Transverse colon (tissue), 4 donors: ENCODE results near the gene MMP26.

ENCODE experiments used
- EP300 ChIP-seq: sonication (generic); formaldehyde crosslinking; IDR thresholded peaks from one replicate; pipeline ENCODE4 v1.6.1; 2017; ENCODE audit warnings: antibody characterized with exemption, low read depth
- POLR2A ChIP-seq: fragments of 450-650 bp; IDR thresholded peaks from one replicate; pipeline ENCODE4 v1.6.1; 2016; ENCODE audit warnings: antibody characterized with exemption, mild to moderate bottlenecking, moderate library complexity
- POLR2AphosphoS5 ChIP-seq, 3 donors: sonication (generic); formaldehyde crosslinking; IDR thresholded peaks; one replicate each; pipeline ENCODE4 v1.6.1; 2016; ENCODE audit warnings: antibody characterized with exemption in 3 of 3
- TF ChIP-seq, protein P1 (sequence below), 5 experiments: fragments of 200-600 bp in 3 of 5; fragments of 450-650 bp in 2 of 5; sonication (generic) in 3 of 5; IDR thresholded peaks; 1 replicate in 2 of 5; 2 replicates in 3 of 5; pipeline ENCODE4 v1.5.1; 2016 to 2017; ENCODE audit warnings: antibody characterized with exemption in 5 of 5, inconsistent platforms in 3 of 5, mild to moderate bottlenecking in 2 of 5, moderate library complexity in 1 of 5

- TF ChIP-seq, protein P1, sequence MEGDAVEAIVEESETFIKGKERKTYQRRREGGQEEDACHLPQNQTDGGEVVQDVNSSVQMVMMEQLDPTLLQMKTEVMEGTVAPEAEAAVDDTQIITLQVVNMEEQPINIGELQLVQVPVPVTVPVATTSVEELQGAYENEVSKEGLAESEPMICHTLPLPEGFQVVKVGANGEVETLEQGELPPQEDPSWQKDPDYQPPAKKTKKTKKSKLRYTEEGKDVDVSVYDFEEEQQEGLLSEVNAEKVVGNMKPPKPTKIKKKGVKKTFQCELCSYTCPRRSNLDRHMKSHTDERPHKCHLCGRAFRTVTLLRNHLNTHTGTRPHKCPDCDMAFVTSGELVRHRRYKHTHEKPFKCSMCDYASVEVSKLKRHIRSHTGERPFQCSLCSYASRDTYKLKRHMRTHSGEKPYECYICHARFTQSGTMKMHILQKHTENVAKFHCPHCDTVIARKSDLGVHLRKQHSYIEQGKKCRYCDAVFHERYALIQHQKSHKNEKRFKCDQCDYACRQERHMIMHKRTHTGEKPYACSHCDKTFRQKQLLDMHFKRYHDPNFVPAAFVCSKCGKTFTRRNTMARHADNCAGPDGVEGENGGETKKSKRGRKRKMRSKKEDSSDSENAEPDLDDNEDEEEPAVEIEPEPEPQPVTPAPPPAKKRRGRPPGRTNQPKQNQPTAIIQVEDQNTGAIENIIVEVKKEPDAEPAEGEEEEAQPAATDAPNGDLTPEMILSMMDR (IDR thresholded peaks at IDR 0.05) = no peak
- TF ChIP-seq POLR2A (no peak), EP300 (no peak), POLR2AphosphoS5 (IDR thresholded peaks at IDR 0.05) (no peak)
These were observed 21.8 kb upstream of the MMP26 start for GRCh38 chr11:4682623-4683419.
